ENCODE results near the gene TMCO6. TPM values are rescaled to one million over a fixed set of nuclear protein-coding genes. Genes with fewer than 3 reads are reported as not detected.
A peak's percentile ranks its signal among the peaks of the same experiment; 100 is the strongest.

Gene TMCO6
- total and polyA plus RNA-seq, 10 donors = 12.0 to 55.2 (median 20.9) TPM

DNA sequence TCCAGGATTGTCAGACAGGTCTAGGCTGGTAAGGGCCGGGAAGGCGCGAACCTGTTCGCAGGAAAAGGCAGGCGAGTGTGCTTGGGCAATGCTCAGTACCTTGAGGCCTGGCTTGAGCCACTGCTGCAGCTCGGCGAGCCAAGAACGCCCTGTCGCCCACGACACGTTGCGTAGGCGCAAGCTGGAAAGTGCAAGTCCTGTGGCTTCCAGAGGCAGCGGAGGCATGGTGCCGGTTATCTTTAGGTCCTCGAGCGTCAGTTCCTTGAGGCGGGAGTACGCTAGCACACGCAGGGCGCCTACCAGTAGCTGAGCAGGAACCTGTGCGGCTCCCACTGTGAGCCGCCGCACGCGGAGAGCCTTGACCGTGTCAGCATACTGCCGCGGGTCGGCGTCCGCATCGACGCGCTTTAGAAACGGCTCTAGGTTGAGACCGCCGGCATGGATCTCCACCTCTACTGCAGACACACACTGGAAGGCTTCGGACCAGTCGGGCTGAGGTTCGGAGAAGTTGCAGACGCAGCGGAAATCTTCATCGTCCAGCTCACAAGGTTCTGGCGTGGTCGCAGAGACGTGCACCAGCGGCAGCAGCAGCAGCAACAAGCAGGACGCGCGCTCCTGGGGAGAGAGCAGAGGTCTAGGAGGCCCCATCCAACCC is 6.8 kb upstream of the TMCO6 start:
- peak overlapping the region; percentile 51 to 93 (median 80) for H3K27ac ChIP-seq
- TF ChIP-seq POLR2A (IDR thresholded peaks at IDR 0.05) = no peak
- TF ChIP-seq POLR2AphosphoS5 (IDR thresholded peaks at IDR 0.05) = peak; percentile 54 to 79 (median 78)
- TF ChIP-seq, protein P1, sequence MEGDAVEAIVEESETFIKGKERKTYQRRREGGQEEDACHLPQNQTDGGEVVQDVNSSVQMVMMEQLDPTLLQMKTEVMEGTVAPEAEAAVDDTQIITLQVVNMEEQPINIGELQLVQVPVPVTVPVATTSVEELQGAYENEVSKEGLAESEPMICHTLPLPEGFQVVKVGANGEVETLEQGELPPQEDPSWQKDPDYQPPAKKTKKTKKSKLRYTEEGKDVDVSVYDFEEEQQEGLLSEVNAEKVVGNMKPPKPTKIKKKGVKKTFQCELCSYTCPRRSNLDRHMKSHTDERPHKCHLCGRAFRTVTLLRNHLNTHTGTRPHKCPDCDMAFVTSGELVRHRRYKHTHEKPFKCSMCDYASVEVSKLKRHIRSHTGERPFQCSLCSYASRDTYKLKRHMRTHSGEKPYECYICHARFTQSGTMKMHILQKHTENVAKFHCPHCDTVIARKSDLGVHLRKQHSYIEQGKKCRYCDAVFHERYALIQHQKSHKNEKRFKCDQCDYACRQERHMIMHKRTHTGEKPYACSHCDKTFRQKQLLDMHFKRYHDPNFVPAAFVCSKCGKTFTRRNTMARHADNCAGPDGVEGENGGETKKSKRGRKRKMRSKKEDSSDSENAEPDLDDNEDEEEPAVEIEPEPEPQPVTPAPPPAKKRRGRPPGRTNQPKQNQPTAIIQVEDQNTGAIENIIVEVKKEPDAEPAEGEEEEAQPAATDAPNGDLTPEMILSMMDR (IDR thresholded peaks at IDR 0.05 in 8 of 11, conservative IDR thresholded peaks at IDR 0.05 in 3 of 11) = no peak
- peak overlapping the region; percentile 41 to 78 (median 58) for H3K4me3 ChIP-seq
- H3K4me1 ChIP-seq = peaks cover 0 to 56% (median 32%) of the 10 kb centered on the region in 6 donors
- peak; percentile 92 for DNase-seq
- peaks cover 0 to 11% (median 7%) of the 10 kb centered on the region in 8 donors for H3K9me3 ChIP-seq
- H3K27me3 ChIP-seq (replicated peaks in 1 of 7) = peaks cover 0 to 9% (median 0%) of the 10 kb centered on the region in 7 donors
- H3K36me3 ChIP-seq = no peaks in the 10 kb centered on the region
- 0 to 14% (median 1%) methylated on average over 11 to 51 of the region's 51 CpGs for WGBS, 5 donors
- intact Hi-C loops (cut with DNase I; ENCODE audit: low total_unique reads) = no loop called here

DNA sequence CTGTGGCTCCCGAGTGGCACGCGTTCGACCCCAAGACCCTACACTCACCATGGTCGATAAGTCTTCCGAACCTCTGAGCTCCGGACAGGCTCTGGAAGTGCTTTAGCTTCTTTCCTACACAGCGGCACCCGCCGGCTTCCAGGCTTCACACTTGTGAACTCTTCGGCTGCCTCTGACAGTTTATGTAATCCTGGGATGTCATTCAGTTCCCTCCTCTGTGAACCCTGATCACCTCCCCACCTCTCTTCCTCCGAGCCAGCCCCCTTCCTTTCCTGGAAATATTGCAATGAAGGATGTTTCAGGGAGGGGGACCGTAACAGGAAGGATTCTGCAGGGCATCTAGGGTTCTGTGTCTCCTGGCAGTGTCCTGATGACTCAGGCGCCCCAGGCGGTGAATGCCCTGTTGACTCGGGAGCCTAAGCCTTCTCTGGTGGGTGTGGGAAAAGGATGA is 6.2 kb upstream of the TMCO6 start, which contains the start of gene CD14:
Gene CD14 (minus strand): TSS at position 155 of the 451 bp plus-strand sequence. CDS start 104 bp downstream, at position 51.
- Histone ChIP-seq H3K4me3 (peak within 1 kb of the TSS; percentile 41 to 78 (median 58)), H3K27me3 (replicated peaks in 1 of 7) (peaks cover 0 to 9% (median 0%) of the 10 kb centered on the region in 7 donors), H3K36me3 (no peaks in the 10 kb centered on the region), H3K9me3 (peaks cover 0 to 6% (median 4%) of the 10 kb centered on the region in 8 donors), H3K27ac (peak within 1 kb of the TSS; percentile 51 to 93 (median 80)), H3K4me1 (peaks cover 0 to 59% (median 32%) of the 10 kb centered on the region in 6 donors)
- peak; percentile 81 for DNase-seq
- intact Hi-C loops (cut with DNase I; ENCODE audit: low total_unique reads) = no loop called here
- WGBS, 5 donors = 6 to 23% (median 9%) methylated on average over 16 of the region's 16 CpGs
- TF ChIP-seq, protein P1 (IDR thresholded peaks at IDR 0.05 in 8 of 11, conservative IDR thresholded peaks at IDR 0.05 in 3 of 11) = no peak
- peak in 1 of 3 donors; percentile 56 for TF ChIP-seq POLR2AphosphoS5 (IDR thresholded peaks at IDR 0.05)

DNA sequence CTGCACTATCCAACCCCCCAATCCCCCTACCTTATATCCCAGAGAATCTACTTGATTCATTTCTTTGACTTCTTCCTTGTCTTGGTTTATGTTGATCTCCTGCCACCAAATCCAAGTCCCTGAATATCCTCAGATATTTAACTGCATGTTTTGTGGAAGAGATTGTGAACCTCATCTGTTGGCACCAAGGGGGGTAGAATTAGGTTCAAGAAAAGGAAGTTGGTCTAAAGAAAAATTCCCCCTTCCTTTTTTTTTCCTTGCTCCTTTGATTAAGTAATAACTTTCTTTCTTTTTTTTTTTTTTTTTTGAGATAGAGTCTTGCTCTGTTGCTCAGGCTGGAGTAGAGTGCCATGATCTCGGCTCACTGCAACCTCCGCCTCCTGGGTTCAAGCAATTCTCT is 5.8 kb upstream of the TMCO6 start:
- peaks cover 0 to 63% (median 36%) of the 10 kb centered on the region in 6 donors for H3K4me1 ChIP-seq
- 82 to 93% (median 90%) methylated on average over 2 of the region's 2 CpGs for WGBS, 5 donors
- TF ChIP-seq POLR2A (IDR thresholded peaks at IDR 0.05) = no peak
- intact Hi-C loops (cut with DNase I; ENCODE audit: low total_unique reads) = no loop called here
- DNase-seq = no peak
- H3K4me3 ChIP-seq = peak overlapping the region in 5 of 8 donors; percentile 41 to 78 (median 59)
- H3K9me3 ChIP-seq = peaks cover 0 to 1% (median under 1%) of the 10 kb centered on the region in 8 donors
- H3K27ac ChIP-seq = peak overlapping the region in 7 of 8 donors; percentile 75 to 93 (median 80)
- H3K27me3 ChIP-seq (replicated peaks in 1 of 7) = peaks cover 0 to 9% (median 0%) of the 10 kb centered on the region in 7 donors
- no peaks in the 10 kb centered on the region for H3K36me3 ChIP-seq

DNA sequence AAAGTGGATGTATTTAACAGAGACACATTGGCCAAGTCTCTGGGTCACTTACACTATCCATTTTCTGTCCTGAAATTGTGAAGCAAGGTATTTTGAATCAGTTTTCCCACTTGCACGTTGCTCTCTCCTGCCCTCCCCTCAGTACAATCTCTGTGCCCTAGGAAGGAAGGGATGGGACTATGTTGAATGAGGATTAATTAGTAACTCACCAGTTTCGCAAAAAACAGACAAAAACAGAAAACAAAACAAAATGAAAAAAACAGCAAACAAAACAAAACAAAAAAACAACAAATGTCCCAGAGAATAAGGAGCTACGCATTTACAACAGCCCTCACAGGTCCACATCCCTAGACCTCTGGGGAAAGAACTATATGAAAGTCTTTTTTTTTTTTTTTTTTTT is 5.1 kb upstream of the TMCO6 start:
- Histone ChIP-seq H3K9me3 (no peaks in the 10 kb centered on the region), H3K4me1 (peaks cover 0 to 68% (median 41%) of the 10 kb centered on the region in 6 donors), H3K27ac (peak overlapping the region in 4 of 8 donors; percentile 79 to 93 (median 88)), H3K27me3 (replicated peaks in 1 of 7) (peaks cover 0 to 9% (median 0%) of the 10 kb centered on the region in 7 donors), H3K4me3 (peak overlapping the region in 1 of 8 donors; percentile 78), H3K36me3 (no peaks in the 10 kb centered on the region)
- TF ChIP-seq POLR2A (IDR thresholded peaks at IDR 0.05) = no peak
- TF ChIP-seq POLR2AphosphoS5 (IDR thresholded peaks at IDR 0.05) = no peak
- TF ChIP-seq, protein P1 (IDR thresholded peaks at IDR 0.05 in 8 of 11, conservative IDR thresholded peaks at IDR 0.05 in 3 of 11) = no peak
- intact Hi-C loops (cut with DNase I; ENCODE audit: low total_unique reads) = no loop called here
- WGBS, 5 donors = 55 to 82% (median 67%) methylated on average over 3 of the region's 3 CpGs
- no peak for DNase-seq
